Liver (tissue), 9 donors: Measurements from ENCODE around the gene ANKRD65. TPM values are rescaled to one million over a fixed set of nuclear protein-coding genes. Genes with fewer than 3 reads are reported as not detected.
A peak's percentile ranks its signal among the peaks of the same experiment; 100 is the strongest.

Experiments
- DNase-seq: peaks from one replicate; pipeline ENCODE4 v3.0.0-alpha.2; 2017; ENCODE audit warnings: low spot score
- H3K27ac ChIP-seq, 2 donors: one replicate each; pipeline ENCODE4 v1.7.0; 2013; ENCODE audit warnings: inconsistent platforms in 2 of 2, low read length in 2 of 2, control low read depth in 1 of 2, low read depth in 1 of 2, mild to moderate bottlenecking in 1 of 2
- H3K27me3 ChIP-seq, 4 donors: one replicate each; pipeline versions ENCODE4 v1.6.1 to v1.7.0; 2013; ENCODE audit warnings: low read length in 3 of 4, inconsistent platforms in 1 of 4, mild to moderate bottlenecking in 1 of 4, moderate library complexity in 1 of 4; ENCODE audit not compliant: control insufficient read depth in 4 of 4, insufficient read depth in 4 of 4
- H3K36me3 ChIP-seq, 4 donors: one replicate each; pipeline versions ENCODE4 v1.6.1 to v1.7.0; 2013; ENCODE audit warnings: low read length in 3 of 4, mild to moderate bottlenecking in 3 of 4, low read depth in 1 of 4, moderate library complexity in 1 of 4; ENCODE audit not compliant: control insufficient read depth in 4 of 4, insufficient read depth in 3 of 4
- H3K4me1 ChIP-seq, 4 donors: one replicate each; pipeline versions ENCODE4 v1.6.1 to v1.7.0; 2013; ENCODE audit warnings: low read length in 3 of 4, mild to moderate bottlenecking in 3 of 4, moderate library complexity in 1 of 4; ENCODE audit not compliant: control insufficient read depth in 4 of 4, insufficient read depth in 4 of 4
- H3K4me3 ChIP-seq, 3 donors: one replicate each; pipeline versions ENCODE4 v1.6.1 to v1.7.0; 2013; ENCODE audit warnings: low read length in 3 of 3, control low read depth in 1 of 3, low read depth in 1 of 3, mild to moderate bottlenecking in 1 of 3
- H3K9ac ChIP-seq, 2 donors: one replicate each; pipeline ENCODE4 v1.7.0; 2013; ENCODE audit warnings: low read length in 2 of 2, mild to moderate bottlenecking in 2 of 2, moderate library complexity in 2 of 2, control low read depth in 1 of 2, low read depth in 1 of 2
- H3K9me3 ChIP-seq, 4 donors: one replicate each; pipeline versions ENCODE4 v1.6.1 to v1.7.0; 2013; ENCODE audit warnings: low read length in 3 of 4; ENCODE audit not compliant: control insufficient read depth in 4 of 4
- CTCF ChIP-seq: fragments of 150-350 bp; IDR thresholded peaks from 2 replicates; pipeline ENCODE4 v1.5.1; 2017; ENCODE audit warnings: improper control_type of control experiment, low read depth, low read length; ENCODE audit not compliant: missing input control
- EGR1 ChIP-seq, 2 donors: IDR thresholded peaks; 2 replicates each; pipeline ENCODE4 v1.6.1; 2016 to 2018; ENCODE audit warnings: antibody characterized with exemption in 2 of 2, low read depth in 2 of 2
- FOXA1 ChIP-seq: IDR thresholded peaks from 2 replicates; pipeline ENCODE4 v1.6.1; 2016; ENCODE audit warnings: antibody characterized with exemption
- GABPA ChIP-seq, 2 donors: IDR thresholded peaks in 1 of 2; conservative IDR thresholded peaks in 1 of 2; 2 replicates each; pipeline ENCODE4 v1.6.1; 2016; ENCODE audit warnings: antibody characterized with exemption in 2 of 2, mild to moderate bottlenecking in 1 of 2, moderate library complexity in 1 of 2
- HNF4A ChIP-seq, 2 donors: conservative IDR thresholded peaks; 2 replicates each; pipeline ENCODE4 v1.6.1; 2016; ENCODE audit warnings: antibody characterized with exemption in 2 of 2, mild to moderate bottlenecking in 2 of 2
- HNF4G ChIP-seq: IDR thresholded peaks from 2 replicates; pipeline ENCODE4 v1.6.1; 2016; ENCODE audit warnings: antibody characterized with exemption
- JUND ChIP-seq, 2 donors: IDR thresholded peaks; 2 replicates each; pipeline ENCODE4 v1.6.1; 2016; ENCODE audit warnings: antibody characterized with exemption in 2 of 2
- MAX ChIP-seq: IDR thresholded peaks from 2 replicates; pipeline ENCODE4 v1.6.1; 2016; ENCODE audit warnings: antibody characterized with exemption
- NR2F2 ChIP-seq: IDR thresholded peaks from 2 replicates; pipeline ENCODE4 v1.6.1; 2016; ENCODE audit warnings: antibody characterized with exemption
- RAD21 ChIP-seq, 2 donors: IDR thresholded peaks; 2 replicates each; pipeline ENCODE4 v1.6.1; 2016; ENCODE audit warnings: antibody characterized with exemption in 2 of 2, mild to moderate bottlenecking in 2 of 2
- RXRA ChIP-seq, 2 donors: IDR thresholded peaks; 2 replicates each; pipeline ENCODE4 v1.6.1; 2017 to 2018; ENCODE audit warnings: antibody characterized with exemption in 2 of 2, mild to moderate bottlenecking in 1 of 2
- SP1 ChIP-seq: IDR thresholded peaks from 2 replicates; pipeline ENCODE4 v1.6.1; 2018; ENCODE audit warnings: antibody characterized with exemption, mild to moderate bottlenecking
- TAF1 ChIP-seq: conservative IDR thresholded peaks from 2 replicates; pipeline ENCODE4 v1.6.1; 2016; ENCODE audit warnings: antibody characterized with exemption, mild to moderate bottlenecking
- YY1 ChIP-seq: IDR thresholded peaks from 2 replicates; pipeline ENCODE4 v1.6.1; 2016; ENCODE audit warnings: antibody characterized with exemption, mild to moderate bottlenecking
- ZBTB33 ChIP-seq: IDR thresholded peaks from 2 replicates; pipeline ENCODE4 v1.6.1; 2016; ENCODE audit warnings: antibody characterized with exemption
- WGBS: extraction: QIAGEN DNeasy Blood & Tissue Kit; methylation state at CpG from one replicate; pipeline ENCODE4 v1.1.7; 2013; 5-methylcytosine and 5-hydroxymethylcytosine counted together
- polyA plus RNA-seq, 2 donors: library from polyadenylated mRNA; stranded (reverse) in 1 of 2; unstranded in 1 of 2; fragments of 200-250 nt in 1 of 2; fragments of >200 nt in 1 of 2; fragmentation: Nextera tagmentation in 1 of 2; extraction: Ambion mirVana in 1 of 2; gene quantifications; one replicate each; pipeline versions ENCODE4 v1.2.1 to v1.2.3, GENCODE V29; 2013 to 2015
- total RNA-seq, 2 donors: library from RNA; depleted of rRNA; stranded (reverse); fragments of >200 nt; gene quantifications; one replicate each; pipeline ENCODE4 v1.2.3, GENCODE V29; 2014
- TF ChIP-seq, protein P1 (sequence below): IDR thresholded peaks from 2 replicates; pipeline ENCODE4 v1.6.1; 2016; ENCODE audit warnings: antibody characterized with exemption
- TF ChIP-seq, protein P2 (sequence below): IDR thresholded peaks from 2 replicates; pipeline ENCODE4 v1.6.1; 2016; ENCODE audit warnings: antibody characterized with exemption, mild to moderate bottlenecking
- donor health status: healthy.
- donor health status: healthy.
- donor health status: healthy.
- donor health status: healthy.
- donor health status: healthy.

ANKRD65 gene
- total and polyA plus RNA-seq, 4 donors, result 0.14 to 0.31 (median 0.23) TPM

DNA sequence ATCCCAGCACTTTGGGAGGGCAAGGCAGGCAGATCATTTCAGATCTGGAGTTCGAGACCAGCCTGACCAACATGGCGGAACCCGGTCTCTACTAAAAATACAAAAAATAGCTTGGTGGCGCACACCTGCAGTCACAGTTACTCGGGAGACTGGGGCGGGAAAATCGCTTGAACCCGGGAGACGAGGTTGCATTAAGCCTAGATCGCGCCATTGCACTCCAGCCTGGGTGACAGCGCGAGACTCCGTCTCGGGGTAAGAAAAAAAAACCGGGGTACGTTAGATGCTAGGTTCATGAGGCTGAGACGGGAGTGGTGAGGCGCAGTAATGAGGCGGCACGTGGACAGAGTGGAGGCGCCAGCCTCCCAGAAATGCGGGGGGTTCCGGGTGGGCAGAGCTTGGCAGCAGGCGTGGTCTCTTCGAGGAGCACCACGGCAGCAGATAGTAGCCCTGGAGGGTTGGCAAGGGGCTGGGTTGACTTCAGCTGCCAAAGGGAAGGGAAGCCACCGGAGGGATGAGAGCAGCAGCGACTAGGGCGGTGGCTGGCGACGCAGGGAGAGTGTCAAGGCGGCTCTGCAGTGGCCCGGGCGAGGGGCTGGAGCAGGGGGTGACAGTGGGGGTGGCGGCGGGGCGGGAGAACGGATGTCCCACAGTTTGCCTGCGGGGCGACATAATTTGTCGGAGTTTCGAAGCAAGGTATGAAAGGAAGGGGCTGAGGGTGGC, 14.8 kb downstream of the ANKRD65 start:
- no peak for TF ChIP-seq RAD21 (IDR thresholded peaks at IDR 0.05)
- no peak for TF ChIP-seq EGR1 (IDR thresholded peaks at IDR 0.05; ENCODE audit: low read depth in 2 of 2)
- TF ChIP-seq MAX, result no peak
- no peak for TF ChIP-seq JUND (IDR thresholded peaks at IDR 0.05)
- no peak for TF ChIP-seq ZBTB33
- TF ChIP-seq GABPA (IDR thresholded peaks at IDR 0.05 in 1 of 2, conservative IDR thresholded peaks at IDR 0.05 in 1 of 2), result no peak
- no peak for TF ChIP-seq RXRA (IDR thresholded peaks at IDR 0.05)
- TF ChIP-seq FOXA1, result no peak
- TF ChIP-seq NR2F2, result no peak
- TF ChIP-seq, protein P1, sequence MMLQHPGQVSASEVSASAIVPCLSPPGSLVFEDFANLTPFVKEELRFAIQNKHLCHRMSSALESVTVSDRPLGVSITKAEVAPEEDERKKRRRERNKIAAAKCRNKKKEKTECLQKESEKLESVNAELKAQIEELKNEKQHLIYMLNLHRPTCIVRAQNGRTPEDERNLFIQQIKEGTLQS, result no peak
- TF ChIP-seq, protein P2, sequence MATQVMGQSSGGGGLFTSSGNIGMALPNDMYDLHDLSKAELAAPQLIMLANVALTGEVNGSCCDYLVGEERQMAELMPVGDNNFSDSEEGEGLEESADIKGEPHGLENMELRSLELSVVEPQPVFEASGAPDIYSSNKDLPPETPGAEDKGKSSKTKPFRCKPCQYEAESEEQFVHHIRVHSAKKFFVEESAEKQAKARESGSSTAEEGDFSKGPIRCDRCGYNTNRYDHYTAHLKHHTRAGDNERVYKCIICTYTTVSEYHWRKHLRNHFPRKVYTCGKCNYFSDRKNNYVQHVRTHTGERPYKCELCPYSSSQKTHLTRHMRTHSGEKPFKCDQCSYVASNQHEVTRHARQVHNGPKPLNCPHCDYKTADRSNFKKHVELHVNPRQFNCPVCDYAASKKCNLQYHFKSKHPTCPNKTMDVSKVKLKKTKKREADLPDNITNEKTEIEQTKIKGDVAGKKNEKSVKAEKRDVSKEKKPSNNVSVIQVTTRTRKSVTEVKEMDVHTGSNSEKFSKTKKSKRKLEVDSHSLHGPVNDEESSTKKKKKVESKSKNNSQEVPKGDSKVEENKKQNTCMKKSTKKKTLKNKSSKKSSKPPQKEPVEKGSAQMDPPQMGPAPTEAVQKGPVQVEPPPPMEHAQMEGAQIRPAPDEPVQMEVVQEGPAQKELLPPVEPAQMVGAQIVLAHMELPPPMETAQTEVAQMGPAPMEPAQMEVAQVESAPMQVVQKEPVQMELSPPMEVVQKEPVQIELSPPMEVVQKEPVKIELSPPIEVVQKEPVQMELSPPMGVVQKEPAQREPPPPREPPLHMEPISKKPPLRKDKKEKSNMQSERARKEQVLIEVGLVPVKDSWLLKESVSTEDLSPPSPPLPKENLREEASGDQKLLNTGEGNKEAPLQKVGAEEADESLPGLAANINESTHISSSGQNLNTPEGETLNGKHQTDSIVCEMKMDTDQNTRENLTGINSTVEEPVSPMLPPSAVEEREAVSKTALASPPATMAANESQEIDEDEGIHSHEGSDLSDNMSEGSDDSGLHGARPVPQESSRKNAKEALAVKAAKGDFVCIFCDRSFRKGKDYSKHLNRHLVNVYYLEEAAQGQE, result no peak
- TF ChIP-seq YY1, result no peak
- TF ChIP-seq TAF1, result no peak
- Histone ChIP-seq H3K9ac (peak overlapping the region; percentile 47 to 99), H3K4me3 (peak overlapping the region; percentile 96 to 98 (median 98)), H3K27ac (peak overlapping the region; percentile 70 to 90), H3K27me3 (no peaks in the 10 kb centered on the region), H3K9me3 (no peaks in the 10 kb centered on the region), H3K36me3 (peaks cover 0 to 19% (median 12%) of the 10 kb centered on the region in 4 donors), H3K4me1 (peaks cover 7 to 55% (median 42%) of the 10 kb centered on the region in 4 donors)
- no peak for DNase-seq
- 40% methylated on average over 43 of the region's 43 CpGs for whole genome bisulfite sequencing

DNA sequence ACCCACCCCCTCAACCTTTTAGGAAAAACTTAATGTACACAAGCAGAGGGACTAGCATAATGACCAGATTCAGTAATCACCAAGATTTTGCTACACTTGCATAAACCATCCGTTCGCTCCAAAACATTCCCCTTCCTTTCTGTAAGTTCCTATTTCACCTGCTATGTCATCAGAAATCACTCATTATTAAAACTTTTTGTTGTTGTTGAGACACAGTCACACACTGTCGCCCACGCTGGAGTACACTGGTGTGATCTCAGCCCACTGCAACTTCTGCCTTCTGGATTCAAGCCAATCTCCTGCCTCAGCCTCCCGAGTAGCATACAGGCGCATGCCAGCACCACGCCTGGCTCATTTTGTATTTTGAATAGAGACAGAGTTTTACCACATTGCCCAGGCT, 17.4 kb downstream of the ANKRD65 start:
- 84% methylated on average over 7 of the region's 7 CpGs for WGBS
- no peak for DNase-seq
- no peak overlapping the region for H3K9ac ChIP-seq
- H3K4me3 ChIP-seq, result no peak overlapping the region
- H3K27ac ChIP-seq, result no peak overlapping the region
- H3K9me3 ChIP-seq, result no peaks in the 10 kb centered on the region
- no peaks in the 10 kb centered on the region for H3K27me3 ChIP-seq
- H3K36me3 ChIP-seq, result peaks cover 0 to 19% (median 12%) of the 10 kb centered on the region in 4 donors
- peaks cover 2 to 63% (median 54%) of the 10 kb centered on the region in 4 donors for H3K4me1 ChIP-seq
- TF ChIP-seq GABPA (IDR thresholded peaks at IDR 0.05 in 1 of 2, conservative IDR thresholded peaks at IDR 0.05 in 1 of 2) (no peak), EGR1 (IDR thresholded peaks at IDR 0.05; ENCODE audit: low read depth in 2 of 2) (no peak), NR2F2 (no peak), RAD21 (IDR thresholded peaks at IDR 0.05) (no peak), FOXA1 (no peak), TAF1 (no peak), SP1 (no peak), ZBTB33 (no peak), HNF4A (conservative IDR thresholded peaks at IDR 0.05) (no peak), JUND (IDR thresholded peaks at IDR 0.05) (no peak), CTCF (no peak), HNF4G (no peak)
- TF ChIP-seq, protein P1, result no peak
